ENCODE data around the gene CUBN. TPM values are rescaled to one million over a fixed set of nuclear protein-coding genes. Genes with fewer than 3 reads are reported as not detected.
A peak's percentile ranks its signal among the peaks of the same experiment; 100 is the strongest.

The CUBN gene
- total RNA-seq, 1 experiment from 2014 or later = 0.46 TPM

GRCh38 chr10:17001961-17002749 lies 127.5 kb downstream of the CUBN start:
- CTCF ChIA-PET = no interaction called here
- H3K27me3 Mint-ChIP-seq (ENCODE audit: low read depth) = no peaks in the 10 kb centered on the region
- H3K27ac Mint-ChIP-seq = no peak overlapping the region
- POLR2A ChIA-PET = no interaction called here
- H3K36me3 Mint-ChIP-seq = no peaks in the 10 kb centered on the region
- H3K9me3 Mint-ChIP-seq = peaks cover 34% of the 10 kb centered on the region
- no peak overlapping the region for H3K4me3 Mint-ChIP-seq
- ATAC-seq (no peak), DNase-seq (ENCODE audit: low spot score) (no peak)
- TF ChIP-seq E2F5 (CRISPR knock-in tag; IDR thresholded peaks at IDR 0.05) = no peak
- no peaks in the 10 kb centered on the region for H3K4me1 Mint-ChIP-seq

- DNase-seq (ENCODE audit: low spot score) (no peak), ATAC-seq (no peak)
- H3K9me3 Mint-ChIP-seq = peaks cover 32% of the 10 kb centered on the region
- H3K4me1 Mint-ChIP-seq = peaks cover under 1% of the 10 kb centered on the region; the same call in 1 of the 2 replicates
- ChIA-PET POLR2A (no interaction called here), CTCF (no interaction called here)
- H3K36me3 Mint-ChIP-seq = no peaks in the 10 kb centered on the region
- no peak overlapping the region for H3K4me3 Mint-ChIP-seq
- no peak overlapping the region for H3K27ac Mint-ChIP-seq
- TF ChIP-seq NFYB (CRISPR knock-in tag; conservative IDR thresholded peaks at IDR 0.05; ENCODE audit: low read depth) (peak; percentile 36; the same call in 1 of the 2 replicates), NR1H2 (CRISPR knock-in tag; IDR thresholded peaks at IDR 0.05) (no peak)
- H3K27me3 Mint-ChIP-seq (ENCODE audit: low read depth) = no peaks in the 10 kb centered on the region
Observed at GRCh38 chr10:17001297-17001744, 128.3 kb downstream of the CUBN start.

GRCh38 chr10:16999665-17000451 lies 129.8 kb downstream of the CUBN start:
- TF ChIP-seq ATF3 (CRISPR knock-in tag; conservative IDR thresholded peaks at IDR 0.05) = no peak
- no peak for TF ChIP-seq PREB (CRISPR knock-in tag; IDR thresholded peaks at IDR 0.05; ENCODE audit: borderline replicate concordance)
- TF ChIP-seq MAX (CRISPR knock-in tag; IDR thresholded peaks at IDR 0.05) = no peak
- TF ChIP-seq FOXJ3 (CRISPR knock-in tag; IDR thresholded peaks at IDR 0.05; ENCODE audit: borderline replicate concordance) = no peak
- TF ChIP-seq JUN (CRISPR knock-in tag; IDR thresholded peaks at IDR 0.05) = no peak
- no peak for TF ChIP-seq TP53 (CRISPR knock-in tag; IDR thresholded peaks at IDR 0.05)
- no peak for TF ChIP-seq ZNF425 (CRISPR knock-in tag; conservative IDR thresholded peaks at IDR 0.05)
- no peak for TF ChIP-seq EMX1 (CRISPR knock-in tag; IDR thresholded peaks at IDR 0.05)
- no peak for TF ChIP-seq ATF2 (CRISPR knock-in tag; IDR thresholded peaks at IDR 0.05; ENCODE audit: borderline replicate concordance, low read depth)
- no peak for TF ChIP-seq CDX4 (CRISPR knock-in tag; IDR thresholded peaks at IDR 0.05; ENCODE audit: borderline replicate concordance)
- TF ChIP-seq JAZF1 (CRISPR knock-in tag; IDR thresholded peaks at IDR 0.05) = no peak
- CTCF ChIA-PET = interaction anchor here (1.1 kb wide), 1 partner anchor 10 kb away, joined by 3 read pairs; no protein-coding TSS in a partner anchor
- ATAC-seq (no peak), DNase-seq (ENCODE audit: low spot score) (no peak)
- H3K4me1 Mint-ChIP-seq = peaks cover 6% of the 10 kb centered on the region; the same call in 1 of the 2 replicates
- no peaks in the 10 kb centered on the region for H3K36me3 Mint-ChIP-seq
- H3K27ac Mint-ChIP-seq = no peak overlapping the region
- no peak overlapping the region for H3K4me3 Mint-ChIP-seq
- no peaks in the 10 kb centered on the region for H3K27me3 Mint-ChIP-seq (ENCODE audit: low read depth)
- H3K9me3 Mint-ChIP-seq = peaks cover 17% of the 10 kb centered on the region
- POLR2A ChIA-PET = no interaction called here

All from WTC11 (cell line).